ENCODE measurements around the gene CLDN15.

GRCh38 chr7:101245147-101245668 lies 7.6 kb upstream of the CLDN15 start:
- no peak for TF ChIP-seq CTCF (IDR thresholded peaks at IDR 0.05)
- TF ChIP-seq EZH2 (IDR thresholded peaks at IDR 0.05; ENCODE audit: borderline replicate concordance, insufficient read depth, low read depth, low read length, poor library complexity, severe bottlenecking), result no peak

Measured in B cell (primary cell).